Measurements from ENCODE around the gene HRAS. TPM values are rescaled to one million over a fixed set of nuclear protein-coding genes. Genes with fewer than 3 reads are reported as not detected.

Gene HRAS
- total and polyA plus RNA-seq, 2 of the 13 experiments (the other 11 are each of a cell fraction or from before 2014, with no cell fraction given): 32.9 to 50.0 TPM

DNA sequence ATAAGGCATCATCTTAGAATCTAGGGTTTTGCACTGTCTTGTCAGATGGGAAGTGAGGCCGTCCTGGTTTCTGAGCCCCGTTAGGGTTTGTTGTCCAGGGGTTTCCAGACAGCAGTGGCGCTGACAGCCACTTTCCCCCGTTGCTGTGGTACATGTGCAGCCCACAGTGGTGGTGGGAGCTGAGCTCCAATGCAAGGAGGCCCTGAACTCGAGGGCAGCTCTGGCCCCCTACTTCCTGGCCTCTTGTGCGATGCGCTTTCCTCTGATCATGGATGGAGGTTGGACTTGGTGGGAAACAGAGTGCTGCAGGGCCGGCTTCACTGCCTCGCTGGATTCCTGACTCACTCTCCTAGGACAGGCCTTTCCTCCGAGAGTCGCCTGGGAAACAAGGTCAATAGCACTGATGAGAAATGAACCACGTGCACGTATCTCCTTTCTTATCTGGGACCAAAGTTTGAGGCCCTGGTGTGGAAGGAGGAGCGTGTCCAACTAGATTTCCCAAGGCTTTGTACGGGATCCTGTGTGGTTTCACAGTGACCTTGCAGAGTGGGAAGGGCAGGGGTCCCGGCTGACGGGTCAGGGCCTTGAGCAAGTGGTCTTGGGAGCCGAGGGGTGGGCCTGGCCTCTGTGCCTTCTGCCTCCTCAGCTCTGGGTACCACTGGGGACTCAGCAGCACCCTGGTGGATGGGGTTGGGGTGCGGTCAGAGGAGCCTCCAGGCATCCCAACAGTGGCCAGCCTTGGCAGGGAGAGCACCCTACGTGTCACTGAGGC is 44.6 kb upstream of the HRAS start (continued):
- TF ChIP-seq, protein P1, sequence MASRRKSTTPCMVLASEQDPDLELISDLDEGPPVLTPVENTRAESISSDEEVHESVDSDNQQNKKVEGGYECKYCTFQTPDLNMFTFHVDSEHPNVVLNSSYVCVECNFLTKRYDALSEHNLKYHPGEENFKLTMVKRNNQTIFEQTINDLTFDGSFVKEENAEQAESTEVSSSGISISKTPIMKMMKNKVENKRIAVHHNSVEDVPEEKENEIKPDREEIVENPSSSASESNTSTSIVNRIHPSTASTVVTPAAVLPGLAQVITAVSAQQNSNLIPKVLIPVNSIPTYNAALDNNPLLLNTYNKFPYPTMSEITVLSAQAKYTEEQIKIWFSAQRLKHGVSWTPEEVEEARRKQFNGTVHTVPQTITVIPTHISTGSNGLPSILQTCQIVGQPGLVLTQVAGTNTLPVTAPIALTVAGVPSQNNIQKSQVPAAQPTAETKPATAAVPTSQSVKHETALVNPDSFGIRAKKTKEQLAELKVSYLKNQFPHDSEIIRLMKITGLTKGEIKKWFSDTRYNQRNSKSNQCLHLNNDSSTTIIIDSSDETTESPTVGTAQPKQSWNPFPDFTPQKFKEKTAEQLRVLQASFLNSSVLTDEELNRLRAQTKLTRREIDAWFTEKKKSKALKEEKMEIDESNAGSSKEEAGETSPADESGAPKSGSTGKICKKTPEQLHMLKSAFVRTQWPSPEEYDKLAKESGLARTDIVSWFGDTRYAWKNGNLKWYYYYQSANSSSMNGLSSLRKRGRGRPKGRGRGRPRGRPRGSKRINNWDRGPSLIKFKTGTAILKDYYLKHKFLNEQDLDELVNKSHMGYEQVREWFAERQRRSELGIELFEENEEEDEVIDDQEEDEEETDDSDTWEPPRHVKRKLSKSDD (CRISPR knock-in tag; IDR thresholded peaks at IDR 0.05; ENCODE audit: low read depth): peak; percentile 82; the same call in 1 of the 2 replicates
- no peak for TF ChIP-seq ADNP (CRISPR knock-in tag; IDR thresholded peaks at IDR 0.05)
- TF ChIP-seq, protein P2, sequence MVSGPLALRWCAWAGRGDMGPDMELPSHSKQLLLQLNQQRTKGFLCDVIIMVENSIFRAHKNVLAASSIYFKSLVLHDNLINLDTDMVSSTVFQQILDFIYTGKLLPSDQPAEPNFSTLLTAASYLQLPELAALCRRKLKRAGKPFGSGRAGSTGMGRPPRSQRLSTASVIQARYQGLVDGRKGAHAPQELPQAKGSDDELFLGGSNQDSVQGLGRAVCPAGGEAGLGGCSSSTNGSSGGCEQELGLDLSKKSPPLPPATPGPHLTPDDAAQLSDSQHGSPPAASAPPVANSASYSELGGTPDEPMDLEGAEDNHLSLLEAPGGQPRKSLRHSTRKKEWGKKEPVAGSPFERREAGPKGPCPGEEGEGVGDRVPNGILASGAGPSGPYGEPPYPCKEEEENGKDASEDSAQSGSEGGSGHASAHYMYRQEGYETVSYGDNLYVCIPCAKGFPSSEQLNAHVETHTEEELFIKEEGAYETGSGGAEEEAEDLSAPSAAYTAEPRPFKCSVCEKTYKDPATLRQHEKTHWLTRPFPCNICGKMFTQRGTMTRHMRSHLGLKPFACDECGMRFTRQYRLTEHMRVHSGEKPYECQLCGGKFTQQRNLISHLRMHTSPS (CRISPR knock-in tag; IDR thresholded peaks at IDR 0.05; ENCODE audit: low read depth): peak; percentile 17; the same call in 1 of the 2 replicates
- no peak for TF ChIP-seq AKNA (CRISPR knock-in tag; IDR thresholded peaks at IDR 0.05; ENCODE audit: borderline replicate concordance)
- 0 out of 2 replicates have a peak, but pooled peaks have one; percentile 48 for TF ChIP-seq CENPT (CRISPR knock-in tag; IDR thresholded peaks at IDR 0.05; ENCODE audit: low read depth)
- TF ChIP-seq ZNF121 (CRISPR knock-in tag; IDR thresholded peaks at IDR 0.05): no peak
- TF ChIP-seq, protein P3, sequence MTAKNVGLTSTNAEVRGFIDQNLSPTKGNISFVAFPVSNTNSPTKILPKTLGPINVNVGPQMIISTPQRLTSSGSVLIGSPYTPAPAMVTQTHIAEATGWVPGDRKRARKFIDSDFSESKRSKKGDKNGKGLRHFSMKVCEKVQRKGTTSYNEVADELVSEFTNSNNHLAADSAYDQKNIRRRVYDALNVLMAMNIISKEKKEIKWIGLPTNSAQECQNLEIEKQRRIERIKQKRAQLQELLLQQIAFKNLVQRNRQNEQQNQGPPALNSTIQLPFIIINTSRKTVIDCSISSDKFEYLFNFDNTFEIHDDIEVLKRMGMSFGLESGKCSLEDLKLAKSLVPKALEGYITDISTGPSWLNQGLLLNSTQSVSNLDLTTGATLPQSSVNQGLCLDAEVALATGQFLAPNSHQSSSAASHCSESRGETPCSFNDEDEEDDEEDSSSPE (CRISPR knock-in tag; IDR thresholded peaks at IDR 0.05): peak; percentile 49; the same call in 1 of the 2 replicates
- TF ChIP-seq ZMYM2 (CRISPR knock-in tag; IDR thresholded peaks at IDR 0.05): peak; percentile 76
- 0 out of 2 replicates have a peak, but pooled peaks have one; percentile 18 for TF ChIP-seq CBFB (CRISPR knock-in tag; IDR thresholded peaks at IDR 0.05)
- no peak for TF ChIP-seq SOX13 (IDR thresholded peaks at IDR 0.05)
- peak in 1 of 2 experiments; percentile 48; a peak in 2 of 4 replicates for TF ChIP-seq SOX13 (CRISPR knock-in tag; conservative IDR thresholded peaks at IDR 0.05 in 1 of 2, IDR thresholded peaks at IDR 0.05 in 1 of 2)
- TF ChIP-seq ZNF605 (CRISPR knock-in tag; IDR thresholded peaks at IDR 0.05): peak; percentile 57; the same call in 1 of the 2 replicates
- TF ChIP-seq ASH2L (IDR thresholded peaks at IDR 0.05; ENCODE audit: insufficient read length, low read depth, low read length): no peak
